ENCODE results near the gene FARP2. TPM values are rescaled to one million over a fixed set of nuclear protein-coding genes. Genes with fewer than 3 reads are reported as not detected.
"Not testable (repeated sequence)": the region's sequence is repeated elsewhere in the genome, so short reads cannot be mapped to it uniquely, and the experiment has no call there.

Gene FARP2
- total RNA-seq, 1 donor from 2014 or later = 36.6 TPM

GRCh38 chr2:241443486-241444223 lies 87.6 kb downstream of the FARP2 start:
- Mint-ChIP-seq H3K4me1 (ENCODE audit: low read depth) (peaks cover 32% of the 10 kb centered on the region), H3K4me3 (peak overlapping the region; percentile 55), H3K36me3 (ENCODE audit: low read depth) (peaks cover 32% of the 10 kb centered on the region), H3K27me3 (ENCODE audit: insufficient read depth) (peaks cover 30% of the 10 kb centered on the region), H3K9me3 (no peaks in the 10 kb centered on the region), H3K27ac (peak overlapping the region; percentile 93)
- DNase-seq (ENCODE audit: low spot score) = peak; percentile 83
- intact Hi-C loops (cut with micrococcal nuclease) = loop anchor here (1.0 to 5.0 kb wide), 6 partner anchors 53 to 195 kb away; partner anchors contain the start of genes FARP2, HDLBP, SEPTIN2 and STK25

- no peaks in the 10 kb centered on the region for H3K9me3 Mint-ChIP-seq
- H3K4me3 Mint-ChIP-seq = peak overlapping the region; percentile 45
- H3K27ac Mint-ChIP-seq = peak overlapping the region; percentile 12
- H3K36me3 Mint-ChIP-seq (ENCODE audit: low read depth) = peaks cover 31% of the 10 kb centered on the region
- intact Hi-C loops (cut with micrococcal nuclease) = loop anchor here (2.0 kb wide), 1 partner anchor 63 kb away; the partner anchor contains the start of gene STK25
- peaks cover 36% of the 10 kb centered on the region for H3K27me3 Mint-ChIP-seq (ENCODE audit: insufficient read depth)
- H3K4me1 Mint-ChIP-seq (ENCODE audit: low read depth) = peaks cover 32% of the 10 kb centered on the region
- DNase-seq (ENCODE audit: low spot score) = peak; percentile 27
Observed at GRCh38 chr2:241445426-241445825, 89.3 kb downstream of the FARP2 start.

GRCh38 chr2:241450092-241450491 lies 94.0 kb downstream of the FARP2 start:
- peaks cover 43% of the 10 kb centered on the region for H3K27me3 Mint-ChIP-seq (ENCODE audit: insufficient read depth)
- H3K36me3 Mint-ChIP-seq (ENCODE audit: low read depth); H3K4me1 Mint-ChIP-seq (ENCODE audit: low read depth); H3K4me3 Mint-ChIP-seq; H3K9me3 Mint-ChIP-seq; intact Hi-C loops (cut with micrococcal nuclease); H3K27ac Mint-ChIP-seq; DNase-seq (ENCODE audit: low spot score): not testable (repeated sequence)

- Mint-ChIP-seq H3K36me3 (ENCODE audit: low read depth) (no peaks in the 10 kb centered on the region), H3K4me3 (no peak overlapping the region), H3K9me3 (no peaks in the 10 kb centered on the region), H3K27me3 (ENCODE audit: insufficient read depth) (peaks cover 35% of the 10 kb centered on the region), H3K27ac (no peak overlapping the region), H3K4me1 (ENCODE audit: low read depth) (no peaks in the 10 kb centered on the region)
- intact Hi-C loops (cut with micrococcal nuclease) = no loop called here
- DNase-seq (ENCODE audit: low spot score) = no peak
Observed at GRCh38 chr2:241451840-241452506, 95.9 kb downstream of the FARP2 start.

DNA sequence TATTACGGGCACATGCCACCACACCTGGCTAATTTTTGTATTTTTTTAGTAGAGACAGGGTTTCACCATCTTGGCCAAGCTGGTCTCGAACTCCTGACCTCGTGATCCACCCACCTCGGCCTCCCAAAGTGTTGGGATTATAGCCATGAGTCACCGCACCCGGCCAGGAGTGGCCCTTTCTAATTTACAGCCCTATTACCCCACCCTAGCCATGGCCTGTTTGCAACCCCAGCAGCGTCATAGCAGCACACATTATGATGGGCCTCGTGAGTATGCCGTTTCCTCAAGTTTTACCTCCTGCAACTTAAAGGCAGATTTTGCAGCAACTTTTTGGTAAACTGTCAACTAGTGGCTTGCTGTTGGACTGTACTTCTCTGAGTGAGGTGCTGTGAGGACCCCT lies 97.8 kb downstream of the FARP2 start:
- intact Hi-C loops (cut with micrococcal nuclease); H3K4me1 Mint-ChIP-seq (ENCODE audit: low read depth); H3K9me3 Mint-ChIP-seq; DNase-seq (ENCODE audit: low spot score); H3K36me3 Mint-ChIP-seq (ENCODE audit: low read depth); H3K4me3 Mint-ChIP-seq; H3K27ac Mint-ChIP-seq: not testable (repeated sequence)
- peaks cover 24% of the 10 kb centered on the region for H3K27me3 Mint-ChIP-seq (ENCODE audit: insufficient read depth)

DNA sequence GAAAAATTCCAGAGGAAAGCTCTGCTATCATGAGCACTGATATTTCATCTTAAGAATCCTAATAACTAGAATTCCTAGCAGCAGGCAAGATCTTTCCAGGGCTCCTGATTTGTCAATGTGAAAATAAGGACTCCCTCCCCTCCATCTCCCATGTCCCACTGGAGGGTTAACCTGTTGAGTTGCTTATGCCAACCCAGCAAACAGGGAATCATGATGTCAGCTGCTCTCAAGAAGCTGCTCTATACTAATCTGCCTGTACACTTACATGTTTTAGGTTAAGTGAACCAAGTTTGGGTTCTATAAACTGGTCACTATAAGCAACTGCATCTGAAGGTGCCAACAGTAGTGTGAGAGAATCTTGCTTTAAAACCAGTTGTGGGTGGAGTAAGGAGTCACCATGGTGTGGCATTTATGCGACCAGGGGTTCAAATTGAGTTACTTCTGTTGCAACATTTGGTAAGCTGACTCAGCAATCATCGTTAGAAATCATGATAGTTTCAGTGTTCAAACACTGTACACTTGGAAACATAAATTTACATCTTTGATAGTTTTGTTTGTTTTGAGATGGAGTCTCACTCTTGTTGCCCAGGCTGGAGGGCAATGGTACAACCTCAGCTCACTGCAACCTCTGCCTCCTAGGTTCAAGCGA lies 98.9 kb downstream of the FARP2 start:
- DNase-seq (ENCODE audit: low spot score) = no peak
- Mint-ChIP-seq H3K4me3 (no peak overlapping the region), H3K27ac (no peak overlapping the region), H3K27me3 (ENCODE audit: insufficient read depth) (peaks cover 21% of the 10 kb centered on the region), H3K9me3 (no peaks in the 10 kb centered on the region), H3K36me3 (ENCODE audit: low read depth) (no peaks in the 10 kb centered on the region), H3K4me1 (ENCODE audit: low read depth) (no peaks in the 10 kb centered on the region)
- intact Hi-C loops (cut with micrococcal nuclease) = no loop called here

GRCh38 chr2:241456546-241456945 lies 100.5 kb downstream of the FARP2 start:
- no peaks in the 10 kb centered on the region for H3K9me3 Mint-ChIP-seq
- H3K4me1 Mint-ChIP-seq (ENCODE audit: low read depth) = no peaks in the 10 kb centered on the region
- H3K36me3 Mint-ChIP-seq (ENCODE audit: low read depth) = no peaks in the 10 kb centered on the region
- no peak overlapping the region for H3K4me3 Mint-ChIP-seq
- H3K27ac Mint-ChIP-seq = no peak overlapping the region
- DNase-seq (ENCODE audit: low spot score) = no peak
- H3K27me3 Mint-ChIP-seq (ENCODE audit: insufficient read depth) = peaks cover 21% of the 10 kb centered on the region
- intact Hi-C loops (cut with micrococcal nuclease) = no loop called here

- DNase-seq (ENCODE audit: low spot score) = no peak
- intact Hi-C loops (cut with micrococcal nuclease) = no loop called here
- no peaks in the 10 kb centered on the region for H3K9me3 Mint-ChIP-seq
- no peak overlapping the region for H3K4me3 Mint-ChIP-seq
- H3K4me1 Mint-ChIP-seq (ENCODE audit: low read depth) = no peaks in the 10 kb centered on the region
- H3K36me3 Mint-ChIP-seq (ENCODE audit: low read depth) = no peaks in the 10 kb centered on the region
- peaks cover 13% of the 10 kb centered on the region for H3K27me3 Mint-ChIP-seq (ENCODE audit: insufficient read depth)
- no peak overlapping the region for H3K27ac Mint-ChIP-seq
Observed at GRCh38 chr2:241458687-241459086, 102.6 kb downstream of the FARP2 start.

GRCh38 chr2:241459520-241459919 lies 103.4 kb downstream of the FARP2 start:
- H3K36me3 Mint-ChIP-seq (ENCODE audit: low read depth) = no peaks in the 10 kb centered on the region
- no peaks in the 10 kb centered on the region for H3K4me1 Mint-ChIP-seq (ENCODE audit: low read depth)
- H3K27ac Mint-ChIP-seq = no peak overlapping the region
- no peaks in the 10 kb centered on the region for H3K9me3 Mint-ChIP-seq
- no peak overlapping the region for H3K4me3 Mint-ChIP-seq
- intact Hi-C loops (cut with micrococcal nuclease) = no loop called here
- no peak for DNase-seq (ENCODE audit: low spot score)
- H3K27me3 Mint-ChIP-seq (ENCODE audit: insufficient read depth) = peaks cover 6% of the 10 kb centered on the region

- H3K27ac Mint-ChIP-seq = no peak overlapping the region
- H3K9me3 Mint-ChIP-seq = no peaks in the 10 kb centered on the region
- DNase-seq (ENCODE audit: low spot score) = no peak
- intact Hi-C loops (cut with micrococcal nuclease) = no loop called here
- H3K36me3 Mint-ChIP-seq (ENCODE audit: low read depth) = no peaks in the 10 kb centered on the region
- H3K4me3 Mint-ChIP-seq = no peak overlapping the region
- peaks cover 4% of the 10 kb centered on the region for H3K27me3 Mint-ChIP-seq (ENCODE audit: insufficient read depth)
- H3K4me1 Mint-ChIP-seq (ENCODE audit: low read depth) = no peaks in the 10 kb centered on the region
Observed at GRCh38 chr2:241460631-241461030, 104.5 kb downstream of the FARP2 start.

- H3K4me3 Mint-ChIP-seq = no peak overlapping the region
- no peaks in the 10 kb centered on the region for H3K4me1 Mint-ChIP-seq (ENCODE audit: low read depth)
- H3K9me3 Mint-ChIP-seq = no peaks in the 10 kb centered on the region
- no peaks in the 10 kb centered on the region for H3K36me3 Mint-ChIP-seq (ENCODE audit: low read depth)
- DNase-seq (ENCODE audit: low spot score) = no peak
- H3K27ac Mint-ChIP-seq = no peak overlapping the region
- H3K27me3 Mint-ChIP-seq (ENCODE audit: insufficient read depth) = peaks cover 1% of the 10 kb centered on the region
- intact Hi-C loops (cut with micrococcal nuclease) = no loop called here
Observed at GRCh38 chr2:241461693-241462677, 105.9 kb downstream of the FARP2 start.

Measured in activated T-helper 1 cell treated with anti-CD3 and anti-CD28 coated beads, Interleukin-12 subunit alpha, Interleukin-12 subunit beta, Interleukin-2, Interleukin-4 antibody, amounts not matched to agents 30 ng/mL and 10 ng/mL and 1 ng/mL, durations not matched to agents 14 hours and 24 hours and 36 hours (primary cell).